Tibial artery (tissue), 4 donors: ENCODE measurements around the gene ABLIM3.

Source experiments
- DNase-seq, 2 donors: peaks; one replicate each; pipeline ENCODE4 v3.0.0-alpha.2; 2019
- H3K27ac ChIP-seq, 2 donors: fragments of 200-600 bp; sonication (generic) in 1 of 2; 1 replicate in 1 of 2; 2 replicates in 1 of 2; pipeline ENCODE4 v1.5.1; 2018 to 2019; ENCODE audit warnings: mild to moderate bottlenecking in 1 of 2
- H3K27me3 ChIP-seq, 2 donors: fragments of 200-600 bp; sonication (generic) in 1 of 2; one replicate each; pipeline versions ENCODE4 v1.5.1 to v1.6.0; 2016 to 2019
- H3K36me3 ChIP-seq, 3 donors: fragments of 200-600 bp; sonication (generic) in 2 of 3; one replicate each; pipeline ENCODE4 v1.5.1; 2016 to 2019; ENCODE audit warnings: mild to moderate bottlenecking in 2 of 3
- H3K4me1 ChIP-seq, 4 donors: fragments of 200-600 bp; sonication (generic) in 2 of 4; 1 replicate in 3 of 4; 2 replicates in 1 of 4; pipeline ENCODE4 v1.5.1; 2016 to 2019
- H3K4me3 ChIP-seq, 2 donors: fragments of 200-600 bp; sonication (generic) in 1 of 2; 1 replicate in 1 of 2; 2 replicates in 1 of 2; pipeline ENCODE4 v1.5.1; 2018 to 2019; ENCODE audit warnings: mild to moderate bottlenecking in 2 of 2
- H3K9me3 ChIP-seq, 3 donors: fragments of 200-600 bp; sonication (generic) in 1 of 3; one replicate each; pipeline ENCODE4 v1.5.1; 2016 to 2019
- intact Hi-C: fragments of 100-400 bp; cut with DNase I; formaldehyde crosslinking; loops from one replicate; pipeline ENCODE4 v1.15.0; 2023; ENCODE audit warnings: low total_unique reads
- TF ChIP-seq, protein P1 (sequence below), 2 experiments: fragments of 200-600 bp in 1 of 2; fragments of 450-650 bp in 1 of 2; IDR thresholded peaks; one replicate each; pipeline ENCODE4 v1.5.1; 2017 to 2019; ENCODE audit warnings: antibody characterized with exemption in 2 of 2, mild to moderate bottlenecking in 1 of 2, moderate library complexity in 1 of 2

Gene ABLIM3

GRCh38 chr5:149283626-149284480, 142.6 kb downstream of the ABLIM3 start:
- DNase-seq: no peak
- Histone ChIP-seq H3K9me3 (no peaks in the 10 kb centered on the region), H3K36me3 (no peaks in the 10 kb centered on the region), H3K27ac (no peak overlapping the region), H3K4me3 (no peak overlapping the region), H3K4me1 (peaks cover 0 to 3% (median 2%) of the 10 kb centered on the region in 4 donors), H3K27me3 (no peaks in the 10 kb centered on the region)
- intact Hi-C loops: no loop called here
- TF ChIP-seq, protein P1, sequence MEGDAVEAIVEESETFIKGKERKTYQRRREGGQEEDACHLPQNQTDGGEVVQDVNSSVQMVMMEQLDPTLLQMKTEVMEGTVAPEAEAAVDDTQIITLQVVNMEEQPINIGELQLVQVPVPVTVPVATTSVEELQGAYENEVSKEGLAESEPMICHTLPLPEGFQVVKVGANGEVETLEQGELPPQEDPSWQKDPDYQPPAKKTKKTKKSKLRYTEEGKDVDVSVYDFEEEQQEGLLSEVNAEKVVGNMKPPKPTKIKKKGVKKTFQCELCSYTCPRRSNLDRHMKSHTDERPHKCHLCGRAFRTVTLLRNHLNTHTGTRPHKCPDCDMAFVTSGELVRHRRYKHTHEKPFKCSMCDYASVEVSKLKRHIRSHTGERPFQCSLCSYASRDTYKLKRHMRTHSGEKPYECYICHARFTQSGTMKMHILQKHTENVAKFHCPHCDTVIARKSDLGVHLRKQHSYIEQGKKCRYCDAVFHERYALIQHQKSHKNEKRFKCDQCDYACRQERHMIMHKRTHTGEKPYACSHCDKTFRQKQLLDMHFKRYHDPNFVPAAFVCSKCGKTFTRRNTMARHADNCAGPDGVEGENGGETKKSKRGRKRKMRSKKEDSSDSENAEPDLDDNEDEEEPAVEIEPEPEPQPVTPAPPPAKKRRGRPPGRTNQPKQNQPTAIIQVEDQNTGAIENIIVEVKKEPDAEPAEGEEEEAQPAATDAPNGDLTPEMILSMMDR (IDR thresholded peaks at IDR 0.05): no peak

GRCh38 chr5:149284501-149284900, 143.2 kb downstream of the ABLIM3 start:
- peaks cover 0 to 10% (median 7%) of the 10 kb centered on the region in 4 donors for H3K4me1 ChIP-seq
- DNase-seq: peak; percentile 80 to 86
- intact Hi-C loops: no loop called here
- TF ChIP-seq, protein P1 (IDR thresholded peaks at IDR 0.05): no peak
- no peak overlapping the region for H3K27ac ChIP-seq
- H3K27me3 ChIP-seq: no peaks in the 10 kb centered on the region
- no peaks in the 10 kb centered on the region for H3K9me3 ChIP-seq
- H3K36me3 ChIP-seq: no peaks in the 10 kb centered on the region
- H3K4me3 ChIP-seq: no peak overlapping the region

DNA sequence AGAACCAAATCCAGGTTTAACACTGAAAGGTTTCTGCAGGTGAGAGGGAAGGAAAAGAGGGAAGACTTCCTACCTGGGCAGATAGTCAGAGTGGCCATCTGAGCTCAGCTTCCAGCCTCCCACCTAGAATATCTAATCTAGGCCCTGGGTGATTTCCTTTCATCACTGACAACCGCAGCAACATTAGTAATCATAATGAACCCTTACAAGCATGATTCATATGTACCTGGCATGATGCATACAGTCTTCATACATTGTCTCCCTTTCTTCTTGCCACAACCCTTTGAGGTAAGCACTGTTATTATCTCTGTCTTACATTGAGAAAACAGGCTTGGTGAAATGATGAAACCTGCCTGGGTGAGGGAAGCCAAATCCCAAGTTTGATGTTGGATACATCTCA, 143.9 kb downstream of the ABLIM3 start:
- no peaks in the 10 kb centered on the region for H3K9me3 ChIP-seq
- TF ChIP-seq, protein P1 (IDR thresholded peaks at IDR 0.05): no peak
- no peaks in the 10 kb centered on the region for H3K27me3 ChIP-seq
- H3K36me3 ChIP-seq: no peaks in the 10 kb centered on the region
- peaks cover 0 to 12% (median 7%) of the 10 kb centered on the region in 4 donors for H3K4me1 ChIP-seq
- intact Hi-C loops: no loop called here
- no peak overlapping the region for H3K27ac ChIP-seq
- no peak overlapping the region for H3K4me3 ChIP-seq
- DNase-seq: no peak

DNA sequence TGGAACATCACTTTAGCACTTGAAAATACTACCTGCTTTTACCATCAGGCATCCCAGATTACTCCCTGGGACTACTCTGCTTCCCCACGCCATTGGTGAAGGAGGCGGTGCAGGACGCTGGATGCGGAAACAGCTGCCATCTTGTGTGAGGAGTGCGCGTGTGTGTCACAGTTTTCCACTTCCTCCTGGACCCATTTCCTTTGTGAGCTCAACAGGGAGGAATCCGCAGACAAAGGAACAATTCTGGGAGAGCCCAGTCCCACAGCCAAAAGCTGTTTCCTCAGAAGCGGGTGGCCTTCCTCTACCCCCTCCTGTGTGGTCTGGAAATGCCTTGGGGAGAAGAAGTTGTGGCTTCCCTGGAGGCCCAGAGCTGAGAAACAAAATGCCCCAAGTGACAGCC, 147.1 kb downstream of the ABLIM3 start:
- H3K27ac ChIP-seq: no peak overlapping the region
- intact Hi-C loops: no loop called here
- TF ChIP-seq, protein P1 (IDR thresholded peaks at IDR 0.05): no peak
- peaks cover 0 to 12% (median 7%) of the 10 kb centered on the region in 4 donors for H3K4me1 ChIP-seq
- DNase-seq: no peak
- H3K9me3 ChIP-seq: no peaks in the 10 kb centered on the region
- H3K4me3 ChIP-seq: no peak overlapping the region
- no peaks in the 10 kb centered on the region for H3K27me3 ChIP-seq
- H3K36me3 ChIP-seq: no peaks in the 10 kb centered on the region

DNA sequence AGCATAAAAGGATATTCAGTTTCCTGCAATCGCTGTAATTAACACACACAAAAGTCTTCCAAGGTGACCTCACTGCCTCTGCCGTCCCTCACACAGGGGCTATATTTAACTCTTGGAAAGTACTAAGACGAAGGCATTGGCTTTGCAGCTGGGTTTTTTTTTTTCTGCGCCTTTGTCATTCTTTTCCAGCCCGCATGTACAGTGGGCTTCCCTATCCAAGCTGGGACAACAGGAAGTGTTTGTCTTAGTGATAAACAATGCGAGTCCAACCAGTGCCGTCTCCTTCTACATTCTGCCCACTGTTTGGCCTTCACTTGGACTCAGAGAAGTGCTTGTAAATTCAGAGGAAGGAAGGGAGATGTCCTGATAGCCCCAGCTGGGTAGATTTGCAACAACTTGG, 148.0 kb downstream of the ABLIM3 start:
- Histone ChIP-seq H3K27ac (no peak overlapping the region), H3K4me1 (peaks cover 0 to 12% (median 7%) of the 10 kb centered on the region in 4 donors), H3K36me3 (no peaks in the 10 kb centered on the region), H3K4me3 (no peak overlapping the region), H3K9me3 (no peaks in the 10 kb centered on the region), H3K27me3 (no peaks in the 10 kb centered on the region)
- DNase-seq: no peak
- intact Hi-C loops: no loop called here
- TF ChIP-seq, protein P1 (IDR thresholded peaks at IDR 0.05): no peak
